Measurements from ENCODE around the gene ASPSCR1.

ASPSCR1 gene

GRCh38 chr17:82039695-82040299, 62.4 kb downstream of the ASPSCR1 start:
- DNase-seq (ENCODE audit: low spot score) = no peak

- no peak for DNase-seq (ENCODE audit: low spot score)
Observed at GRCh38 chr17:82041144-82041814, 63.9 kb downstream of the ASPSCR1 start.

GRCh38 chr17:82042649-82043048, 65.2 kb downstream of the ASPSCR1 start:
- DNase-seq (ENCODE audit: low spot score) = no peak

- no peak for DNase-seq (ENCODE audit: low spot score)
Observed at GRCh38 chr17:82043507-82043906, 66.1 kb downstream of the ASPSCR1 start.

GRCh38 chr17:82045936-82046484, 68.6 kb downstream of the ASPSCR1 start:
- no peak for DNase-seq (ENCODE audit: low spot score)

GRCh38 chr17:82046903-82047302, 69.5 kb downstream of the ASPSCR1 start:
- no peak for DNase-seq (ENCODE audit: low spot score)

- DNase-seq (ENCODE audit: low spot score) = no peak
Observed at GRCh38 chr17:82047379-82047778, 70.0 kb downstream of the ASPSCR1 start.

GRCh38 chr17:82047914-82048570, 70.6 kb downstream of the ASPSCR1 start:
- no peak for DNase-seq (ENCODE audit: low spot score)

- no peak for DNase-seq (ENCODE audit: low spot score)
Observed at GRCh38 chr17:82048571-82048971, 71.1 kb downstream of the ASPSCR1 start.

GRCh38 chr17:82049106-82049505, 71.7 kb downstream of the ASPSCR1 start:
- no peak for DNase-seq (ENCODE audit: low spot score)

- no peak for DNase-seq (ENCODE audit: low spot score)
Observed at GRCh38 chr17:82049521-82049971, 72.1 kb downstream of the ASPSCR1 start.

GRCh38 chr17:82050152-82050760, 72.8 kb downstream of the ASPSCR1 start:
- no peak for DNase-seq (ENCODE audit: low spot score)

GRCh38 chr17:82050761-82051641, 73.6 kb downstream of the ASPSCR1 start:
- DNase-seq (ENCODE audit: low spot score) = no peak

GRCh38 chr17:82051776-82052637, 74.6 kb downstream of the ASPSCR1 start, which contains the start of the genes GPS1 and RFNG:
Gene GPS1, plus strand, starts transcription at chr17:82051898. Its CDS starts 34 bp downstream, at chr17:82051932.
Gene RFNG, minus strand, starts transcription at chr17:82051811. Its CDS starts 45 bp downstream, at chr17:82051766.
- peak; percentile 92 for DNase-seq (ENCODE audit: low spot score)

- no peak for DNase-seq (ENCODE audit: low spot score)
Observed at GRCh38 chr17:82052638-82053059, 75.2 kb downstream of the ASPSCR1 start.

GRCh38 chr17:82053130-82053529, 75.7 kb downstream of the ASPSCR1 start:
- DNase-seq (ENCODE audit: low spot score) = no peak

- DNase-seq (ENCODE audit: low spot score) = no peak
Observed at GRCh38 chr17:82053556-82054263, 76.3 kb downstream of the ASPSCR1 start.

GRCh38 chr17:82054351-82055022, 77.1 kb downstream of the ASPSCR1 start:
- DNase-seq (ENCODE audit: low spot score) = no peak

All from AG08396 (cell line).